Ishikawa (cell line): Measurements from ENCODE around the gene NLGN1.

ENCODE experiments used
- CEBPB ChIP-seq: IDR thresholded peaks from 2 replicates; pipeline ENCODE4 v1.6.1; 2012
- CREB1 ChIP-seq: IDR thresholded peaks from 2 replicates; pipeline ENCODE4 v1.6.1; 2012; ENCODE audit warnings: low read depth
- EGR1 ChIP-seq: IDR thresholded peaks from 2 replicates; pipeline ENCODE4 v1.6.1; 2012
- EP300 ChIP-seq: IDR thresholded peaks from 2 replicates; pipeline ENCODE4 v1.6.1; 2012; ENCODE audit warnings: borderline replicate concordance
- FOXM1 ChIP-seq: IDR thresholded peaks from 2 replicates; pipeline ENCODE4 v1.6.1; 2012; ENCODE audit warnings: low read depth, borderline replicate concordance
- MAX ChIP-seq: IDR thresholded peaks from 2 replicates; pipeline ENCODE4 v1.6.1; 2012
- NFIC ChIP-seq: IDR thresholded peaks from 2 replicates; pipeline ENCODE4 v1.6.1; 2012
- RAD21 ChIP-seq: IDR thresholded peaks from 2 replicates; pipeline ENCODE4 v1.6.1; 2012; ENCODE audit warnings: low read depth
- REST ChIP-seq: IDR thresholded peaks from 2 replicates; pipeline ENCODE4 v1.6.1; 2012; ENCODE audit warnings: low read depth, mild to moderate bottlenecking
- TAF1 ChIP-seq: IDR thresholded peaks from 2 replicates; pipeline ENCODE4 v1.6.1; 2012; ENCODE audit warnings: low read depth, mild to moderate bottlenecking
- TCF12 ChIP-seq: IDR thresholded peaks from 2 replicates; pipeline ENCODE4 v1.6.1; 2012; ENCODE audit warnings: low read depth
- TEAD4 ChIP-seq: IDR thresholded peaks from 2 replicates; pipeline ENCODE4 v1.6.1; 2012
- YY1 ChIP-seq: IDR thresholded peaks from 2 replicates; pipeline ENCODE4 v1.6.1; 2012; ENCODE audit warnings: low read depth
- ZBTB7A ChIP-seq: IDR thresholded peaks from 2 replicates; pipeline ENCODE4 v1.6.1; 2012; ENCODE audit warnings: low read depth
- TF ChIP-seq, protein P1 (sequence below): IDR thresholded peaks from 2 replicates; pipeline ENCODE4 v1.6.1; 2012

The NLGN1 gene

DNA sequence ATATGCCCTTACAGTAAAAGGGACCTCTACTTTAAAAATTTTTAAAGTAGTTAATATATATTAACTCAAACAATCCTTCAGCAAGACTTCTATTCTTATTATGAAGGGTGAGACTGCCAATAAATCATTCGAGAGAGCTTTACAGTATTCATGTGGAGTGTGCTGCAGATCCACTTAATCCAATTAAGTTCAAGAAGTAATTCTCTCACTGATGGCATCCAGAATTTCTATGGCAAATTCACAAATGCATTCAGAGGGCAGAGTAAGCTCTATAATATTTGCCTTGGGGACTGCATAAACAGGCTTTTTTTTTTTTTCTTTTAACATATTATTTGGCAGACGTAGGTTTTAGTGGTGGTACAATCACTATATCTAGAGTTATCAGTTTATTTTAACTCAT lies 692.0 kb downstream of the NLGN1 start:
- TF ChIP-seq REST (no peak), CREB1 (no peak), MAX (no peak), YY1 (no peak), TCF12 (no peak)

GRCh38 chr3:174094669-174095068 lies 697.1 kb downstream of the NLGN1 start:
- no peak for TF ChIP-seq RAD21

DNA sequence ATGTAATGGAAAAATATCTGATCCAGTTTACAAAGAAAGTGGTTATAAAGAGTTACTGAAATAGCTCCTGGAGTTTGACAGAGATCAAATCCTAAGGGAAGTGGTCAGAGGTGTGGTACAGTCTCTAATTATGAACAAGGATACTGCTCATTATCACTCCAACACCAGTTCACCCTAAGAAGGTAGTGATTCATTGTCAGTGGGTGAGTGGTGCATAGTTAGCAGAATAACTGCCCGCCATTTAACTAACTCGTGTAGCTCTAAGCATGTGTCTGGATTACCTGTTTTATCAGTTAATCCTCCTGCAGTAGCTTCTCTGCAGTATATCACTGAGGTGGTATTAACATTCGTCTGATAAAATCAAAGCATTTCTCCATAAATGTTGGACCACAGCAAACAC lies 700.1 kb downstream of the NLGN1 start:
- TF ChIP-seq TEAD4 (no peak), CEBPB (no peak), FOXM1 (no peak), CREB1 (no peak), TCF12 (no peak), TAF1 (no peak), EP300 (no peak), YY1 (no peak), NFIC (no peak), ZBTB7A (no peak), MAX (no peak), EGR1 (no peak), REST (no peak)
- TF ChIP-seq, protein P1, sequence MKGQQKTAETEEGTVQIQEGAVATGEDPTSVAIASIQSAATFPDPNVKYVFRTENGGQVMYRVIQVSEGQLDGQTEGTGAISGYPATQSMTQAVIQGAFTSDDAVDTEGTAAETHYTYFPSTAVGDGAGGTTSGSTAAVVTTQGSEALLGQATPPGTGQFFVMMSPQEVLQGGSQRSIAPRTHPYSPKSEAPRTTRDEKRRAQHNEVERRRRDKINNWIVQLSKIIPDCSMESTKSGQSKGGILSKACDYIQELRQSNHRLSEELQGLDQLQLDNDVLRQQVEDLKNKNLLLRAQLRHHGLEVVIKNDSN: no peak

- no peak for TF ChIP-seq YY1
- TF ChIP-seq ZBTB7A: no peak
- TF ChIP-seq EGR1: no peak
- no peak for TF ChIP-seq TCF12
- TF ChIP-seq NFIC: no peak
- TF ChIP-seq FOXM1: no peak
- no peak for TF ChIP-seq CREB1
- TF ChIP-seq REST: no peak
- no peak for TF ChIP-seq TAF1
- TF ChIP-seq TEAD4: no peak
These were observed 701.2 kb downstream of the NLGN1 start for GRCh38 chr3:174098746-174099145.

DNA sequence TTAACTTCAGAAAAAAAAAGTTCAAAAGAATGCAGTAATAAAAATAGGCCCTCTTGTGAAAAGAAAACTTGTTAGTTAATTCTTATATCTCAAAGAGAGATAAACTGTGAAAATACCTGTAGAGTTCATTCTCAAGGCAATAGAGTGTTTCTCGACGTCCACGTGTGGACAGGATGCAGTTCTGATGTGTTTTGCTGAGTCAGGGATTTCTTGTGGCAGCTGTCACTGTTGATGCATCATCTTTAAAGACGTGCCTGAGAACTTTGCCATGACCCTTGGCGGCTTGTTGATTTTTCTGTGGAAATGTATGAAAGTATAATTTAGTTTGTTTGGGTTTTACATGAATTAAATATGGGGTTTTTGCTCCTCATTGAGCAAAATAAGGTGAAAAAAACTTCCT lies 702.2 kb downstream of the NLGN1 start:
- TF ChIP-seq, protein P1: no peak
- TF ChIP-seq EGR1 (no peak), RAD21 (no peak), EP300 (no peak), CREB1 (no peak), NFIC (no peak), ZBTB7A (no peak), YY1 (no peak), MAX (no peak)
